Activated CD4-positive, alpha-beta T cell treated with anti-CD3 and anti-CD28 coated beads, Interleukin-2, amount 50 U/mL, for 16 hours (primary cell): ENCODE measurements around the gene ZNF185.
"Not testable (repeated sequence)": the region's sequence is repeated elsewhere in the genome, so short reads cannot be mapped to it uniquely, and the experiment has no call there.

ENCODE experiments used
- DNase-seq: peaks from one replicate; pipeline ENCODE4 v3.0.0-alpha.2; 2020

The ZNF185 gene

DNA sequence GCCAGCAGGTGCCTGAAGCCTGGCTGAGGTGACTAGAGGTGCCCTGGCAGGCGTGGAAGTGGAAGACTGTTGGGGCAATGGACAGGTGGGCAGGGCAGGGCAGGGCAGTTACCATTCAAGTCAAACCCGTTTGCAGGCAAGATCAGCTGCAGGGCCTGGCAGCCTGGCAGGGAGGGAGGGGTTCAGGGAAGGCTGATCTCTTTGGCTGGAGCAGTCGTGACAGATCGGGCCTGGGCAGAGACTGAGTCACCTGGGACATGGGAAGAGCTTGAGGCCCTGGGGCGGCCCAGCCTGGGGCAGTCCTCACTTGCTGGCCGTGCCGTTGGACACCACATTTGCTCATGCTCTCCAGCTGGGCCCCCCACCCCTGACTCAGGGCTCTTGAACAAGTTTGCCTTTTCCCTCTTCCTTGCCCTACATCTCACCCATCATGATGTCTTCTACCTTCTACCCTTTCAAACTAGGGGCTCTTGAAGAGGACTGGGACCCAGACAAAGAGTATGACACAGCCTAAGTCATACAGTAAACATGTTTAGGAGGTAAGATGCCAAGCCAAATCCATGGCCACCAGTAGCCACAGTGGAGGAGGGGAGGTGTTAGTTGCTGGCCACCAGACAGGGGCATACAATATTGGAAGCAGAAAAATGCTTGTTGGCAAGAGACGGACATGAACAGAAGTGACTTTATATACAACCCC, 2.0 kb upstream of the ZNF185 start:
- DNase-seq, result no peak

GRCh38 chrX:152896450-152896849, 1.4 kb upstream of the ZNF185 start:
- DNase-seq, result no peak

DNA sequence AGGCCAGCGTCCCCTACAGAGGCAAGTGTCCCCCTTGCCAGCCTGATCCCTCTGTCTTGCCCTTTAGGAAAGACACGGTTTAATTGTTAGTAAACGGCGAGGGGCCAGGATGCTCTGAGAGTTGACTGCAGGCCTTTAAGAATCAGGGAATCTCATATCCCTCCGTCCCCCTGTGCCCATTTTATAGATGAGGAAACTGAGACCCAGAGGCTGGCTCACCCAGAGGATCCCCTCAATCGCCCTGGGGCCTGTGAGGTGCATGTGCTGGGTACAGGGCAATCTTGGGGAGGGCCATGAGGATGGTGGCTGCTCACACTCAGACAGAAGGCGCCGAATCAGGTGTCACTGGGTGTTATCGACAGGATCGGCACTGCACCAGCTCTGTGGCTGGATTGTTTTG, 575 bp downstream of the ZNF185 start:
- no peak for DNase-seq

- no peak for DNase-seq
These were observed 1.4 kb downstream of the ZNF185 start for GRCh38 chrX:152899111-152899873.

DNA sequence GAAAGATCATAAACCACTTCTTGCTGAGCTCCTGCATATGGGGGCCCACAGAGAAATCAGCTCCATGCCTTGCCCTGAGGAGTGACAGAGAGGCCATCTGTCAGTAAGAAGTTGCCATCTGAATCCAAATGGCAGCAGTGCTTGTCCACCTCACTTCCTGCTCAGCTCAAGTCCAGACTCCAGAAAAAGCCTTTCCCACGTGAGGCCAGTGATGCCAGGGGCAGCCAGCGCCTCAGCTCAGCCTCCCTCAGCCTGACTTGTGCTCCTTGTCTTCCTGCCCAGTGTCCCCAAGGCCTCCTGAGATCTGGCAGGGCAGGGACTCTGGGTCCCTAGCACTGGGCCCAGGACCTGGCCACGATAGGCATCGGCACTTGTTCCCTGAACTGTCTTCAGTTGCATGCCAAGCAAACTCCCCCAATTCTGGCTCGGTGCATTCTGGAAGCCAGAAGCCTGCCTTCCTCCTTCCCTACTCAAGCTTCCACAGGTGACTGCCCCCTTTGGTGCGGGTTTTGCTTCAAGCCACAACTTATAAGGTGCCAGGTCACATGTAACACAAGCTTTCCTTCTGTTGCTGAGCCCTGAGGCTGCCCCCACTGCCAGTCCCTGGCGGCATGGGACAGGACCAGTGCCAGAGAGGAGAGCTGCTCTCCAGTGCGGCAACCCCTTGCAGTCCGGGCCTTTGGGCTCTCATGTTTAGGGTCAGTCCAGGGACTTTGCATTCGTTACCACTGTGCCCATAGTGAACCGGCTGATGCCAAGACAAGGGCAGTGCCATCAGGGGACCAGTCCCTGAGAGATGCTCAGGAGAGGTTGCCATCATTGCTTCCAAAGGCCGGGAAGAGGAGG, 2.2 kb downstream of the ZNF185 start:
- DNase-seq, result no peak

- no peak for DNase-seq
These were observed 3.1 kb downstream of the ZNF185 start for GRCh38 chrX:152900937-152901445.

DNA sequence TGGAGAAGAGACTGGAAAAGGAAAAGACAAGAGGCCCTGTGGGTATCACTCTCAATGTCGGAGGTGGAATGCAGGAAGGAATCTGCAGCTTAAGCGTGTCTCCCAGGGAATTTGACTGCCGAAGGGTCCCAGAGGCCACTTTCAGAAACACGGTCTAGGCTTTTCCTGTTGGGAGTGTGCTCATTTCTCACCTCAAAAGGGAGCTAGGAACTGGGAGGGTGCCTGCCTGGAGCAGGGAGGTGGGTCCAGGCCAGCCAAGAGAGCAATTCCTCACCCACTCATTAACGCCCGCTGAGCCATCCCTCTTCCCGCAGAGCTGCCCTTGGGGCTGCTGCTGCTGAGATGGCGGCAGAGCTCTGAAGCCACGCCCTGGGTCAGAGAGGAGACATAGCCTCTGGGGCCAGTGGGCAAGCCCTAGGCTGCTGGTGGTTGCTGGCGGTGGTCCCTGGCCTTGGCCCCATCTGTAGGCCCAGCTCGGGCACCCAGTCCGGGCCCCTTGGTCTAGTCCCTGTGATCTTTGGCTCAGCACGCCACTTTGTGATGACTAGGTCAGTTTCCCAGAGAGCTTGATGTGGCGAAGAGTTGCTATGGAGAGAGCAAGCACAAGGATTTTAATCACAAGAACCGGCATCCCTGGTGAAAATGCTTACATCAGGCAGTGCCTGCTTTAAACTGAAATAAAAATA, 4.1 kb downstream of the ZNF185 start:
- DNase-seq, result no peak

- no peak for DNase-seq
These were observed 4.6 kb downstream of the ZNF185 start for GRCh38 chrX:152902502-152902820.

GRCh38 chrX:152903589-152903988, 5.7 kb downstream of the ZNF185 start:
- no peak for DNase-seq

DNA sequence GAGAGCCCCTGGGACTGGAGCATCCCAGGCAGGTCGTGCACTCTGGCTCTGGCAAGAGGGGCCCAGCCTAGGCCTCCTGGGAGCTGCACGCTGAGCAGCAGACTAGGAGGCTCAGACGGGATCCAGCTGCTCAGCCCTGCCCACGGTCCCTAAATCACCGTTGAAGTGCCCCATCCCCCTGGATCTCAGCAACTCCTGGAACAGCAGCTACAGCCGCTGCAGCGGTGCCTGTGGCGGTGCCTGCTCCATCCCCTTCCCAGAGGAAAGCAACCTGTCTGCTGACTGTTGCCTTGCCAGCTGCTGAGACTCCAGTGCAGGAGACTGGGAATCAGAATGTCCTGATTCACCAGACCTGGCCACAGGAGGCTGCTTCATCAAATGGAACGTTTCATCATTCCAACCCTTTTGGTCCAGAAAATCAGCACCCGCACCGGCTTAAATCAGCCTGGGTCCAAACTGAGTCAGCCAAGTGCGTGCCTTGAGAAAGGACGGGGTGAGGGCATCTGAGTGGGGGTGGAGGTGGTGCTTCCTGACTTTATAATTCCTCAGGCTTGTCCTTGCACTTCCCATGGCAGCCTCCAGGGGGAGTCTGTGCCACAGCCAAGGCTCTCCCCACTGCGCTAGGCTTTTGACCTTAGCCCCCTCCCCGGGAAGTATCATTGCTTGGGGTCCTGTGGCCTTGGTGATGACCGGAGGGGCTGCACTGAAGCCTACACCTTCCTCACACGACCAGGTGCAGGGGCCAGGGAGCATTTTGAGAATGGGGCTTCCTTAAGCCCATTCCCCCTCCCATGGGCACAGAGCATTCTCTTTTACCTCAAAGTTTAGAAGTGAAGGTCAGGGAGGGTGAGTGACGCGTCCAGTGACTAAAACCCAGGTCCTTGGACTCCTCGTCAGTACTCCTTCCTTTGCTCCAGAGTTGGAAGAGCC, 6.5 kb downstream of the ZNF185 start:
- peak; percentile 44 for DNase-seq

- DNase-seq, result no peak
These were observed 7.2 kb downstream of the ZNF185 start for GRCh38 chrX:152905081-152905420.

DNA sequence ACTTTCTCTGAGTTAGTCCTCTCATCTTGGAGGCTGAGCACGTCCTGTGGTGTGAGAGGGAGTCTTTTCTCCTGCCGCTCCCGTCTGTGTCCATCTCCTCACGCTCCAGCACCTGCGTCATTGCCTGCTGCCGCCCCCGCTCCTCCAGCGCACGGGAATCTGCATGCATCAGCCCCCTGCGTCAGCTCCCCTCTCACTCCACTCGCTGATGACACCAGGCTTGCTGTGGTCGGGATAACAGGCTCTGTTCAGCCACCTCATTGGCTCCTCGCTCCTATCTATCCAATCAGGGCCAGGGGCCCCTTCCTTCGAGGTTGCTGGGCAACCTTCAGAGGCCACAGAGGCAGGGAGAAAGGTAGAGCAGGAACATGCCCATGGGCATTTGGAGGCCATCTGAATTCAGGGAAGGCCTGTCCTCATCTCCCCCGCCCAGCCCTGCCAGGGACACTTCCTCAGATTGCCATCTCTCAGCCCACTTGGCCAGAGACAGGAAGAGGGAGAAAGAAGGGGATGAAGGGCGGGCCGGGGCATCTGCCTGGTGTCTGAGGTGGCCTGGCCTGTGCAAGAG, 9.3 kb downstream of the ZNF185 start:
- DNase-seq, result no peak

GRCh38 chrX:152908486-152908885, 10.6 kb downstream of the ZNF185 start:
- no peak for DNase-seq

- not testable (repeated sequence) for DNase-seq
These were observed 12.2 kb downstream of the ZNF185 start for GRCh38 chrX:152910018-152910417.

DNA sequence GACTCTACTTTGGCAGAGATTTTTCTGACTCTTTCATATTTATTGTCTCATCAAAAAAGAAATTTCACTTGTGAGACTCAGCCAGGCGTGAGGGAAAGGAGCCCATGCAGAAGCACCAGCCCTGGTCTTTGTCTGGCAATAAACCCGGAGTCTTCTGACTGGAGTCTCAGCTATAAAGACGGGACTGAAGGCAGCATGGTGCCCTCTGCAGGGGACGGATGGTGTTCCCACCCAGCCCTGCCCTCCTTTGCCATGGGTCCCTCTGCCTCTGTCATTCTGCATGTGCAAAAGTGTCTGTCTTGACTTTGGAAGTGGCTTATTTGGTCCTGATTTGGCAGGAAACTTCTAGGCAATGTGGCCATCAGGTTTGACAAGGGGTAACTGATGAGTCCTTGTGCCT, 14.2 kb downstream of the ZNF185 start:
- no peak for DNase-seq

DNA sequence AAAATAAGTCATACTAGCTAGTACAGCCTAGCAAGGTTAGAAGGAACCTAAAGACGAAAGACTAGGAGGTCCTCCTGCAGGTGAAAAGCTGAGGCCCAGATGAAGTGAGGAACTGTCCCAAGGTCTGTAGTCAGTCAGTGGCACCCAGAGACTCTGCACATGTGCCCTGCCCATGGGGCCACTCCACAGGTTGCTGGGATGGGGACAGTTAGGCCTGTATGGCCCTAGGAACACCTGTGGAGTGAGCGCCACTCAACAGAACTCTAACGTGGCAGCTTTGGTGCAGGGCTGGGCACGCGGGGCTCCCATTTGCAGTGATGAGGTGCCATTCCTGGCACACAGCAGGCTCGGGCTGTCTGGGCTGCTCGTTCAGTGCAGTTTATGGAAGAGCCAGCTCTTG, 14.8 kb downstream of the ZNF185 start:
- no peak for DNase-seq

- DNase-seq, result no peak
These were observed 15.5 kb downstream of the ZNF185 start for GRCh38 chrX:152913346-152913745.

GRCh38 chrX:152913910-152914309, 16.0 kb downstream of the ZNF185 start:
- DNase-seq, result no peak

GRCh38 chrX:152915541-152916241, 17.8 kb downstream of the ZNF185 start:
- DNase-seq, result peak; percentile 16

DNA sequence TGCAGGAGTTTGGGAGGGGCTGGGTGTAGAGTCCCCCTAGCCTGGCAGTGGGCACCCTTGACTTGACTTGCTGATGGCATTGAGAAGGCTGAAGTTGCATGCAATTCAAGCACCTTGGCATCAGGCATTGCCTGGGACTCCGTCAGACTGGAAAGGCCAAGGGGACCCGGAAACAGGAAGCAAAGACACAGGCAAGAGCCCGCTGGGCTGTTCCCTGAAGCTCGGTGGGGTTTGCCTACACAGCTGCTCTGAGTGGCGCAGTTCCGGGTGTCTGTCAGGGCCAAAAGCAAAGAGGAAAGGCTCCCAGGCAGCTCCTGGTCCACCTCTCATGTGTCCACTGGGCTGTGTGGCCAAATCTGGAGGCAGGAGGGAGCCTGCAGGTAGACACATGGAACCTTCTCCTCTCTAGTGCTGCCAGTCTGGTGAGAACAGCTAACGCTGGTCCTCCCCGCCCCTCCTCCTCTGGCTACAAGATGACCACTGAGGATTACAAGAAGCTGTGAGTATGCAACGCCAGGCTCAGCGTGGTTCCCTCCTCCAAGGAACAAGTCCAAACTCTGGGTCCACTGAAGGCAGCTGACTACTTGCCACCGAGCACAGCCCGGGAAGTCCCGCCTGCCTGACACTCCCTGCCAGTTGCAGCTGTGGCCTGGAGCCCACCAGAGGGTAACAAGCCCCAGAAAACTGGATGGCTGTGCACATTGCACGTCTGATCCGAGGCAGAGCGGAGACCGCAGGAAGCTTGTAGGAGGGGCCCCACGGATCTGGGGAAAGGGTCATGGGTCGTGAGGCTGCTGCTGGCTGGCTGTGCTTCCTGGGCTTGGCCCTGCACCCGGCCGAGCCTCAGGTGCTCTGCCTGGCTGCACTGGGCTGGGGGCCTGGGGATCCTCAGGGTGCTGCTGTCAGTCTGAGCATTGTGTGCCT, 20.1 kb downstream of the ZNF185 start:
- no peak for DNase-seq
